Right lobe of liver (tissue), 4 donors: ENCODE data around the gene SPIB.

Source experiments
- CTCF ChIP-seq, 4 donors: fragments of 200-600 bp in 3 of 4; fragments of 450-650 bp in 1 of 4; IDR thresholded peaks; one replicate each; pipeline versions ENCODE4 v1.5.1 to v1.8.0; 2016 to 2022; ENCODE audit warnings: antibody characterized with exemption in 4 of 4, mild to moderate bottlenecking in 2 of 4
- POLR2A ChIP-seq: fragments of 450-650 bp; IDR thresholded peaks from one replicate; pipeline ENCODE4 v1.6.1; 2017; ENCODE audit warnings: antibody characterized with exemption, mild to moderate bottlenecking
- donor health status: DM: no; HTN: no; CAD: no.
- donor health status: DM: no; HTN: no; CAD: no.
- donor health status: DM: no; HTN: yes; CAD: no.

GRCh38 chr19:50380751-50381151 is 38.0 kb upstream of the SPIB start:
- TF ChIP-seq CTCF (IDR thresholded peaks at IDR 0.05) (no peak), POLR2A (no peak)
